ENCODE measurements around the gene SEMA4C.

Gene SEMA4C

GRCh38 chr2:96819876-96820511, 49.9 kb downstream of the SEMA4C start:
- DNase-seq (ENCODE audit: low read depth in 2 of 2), result no peak

DNA sequence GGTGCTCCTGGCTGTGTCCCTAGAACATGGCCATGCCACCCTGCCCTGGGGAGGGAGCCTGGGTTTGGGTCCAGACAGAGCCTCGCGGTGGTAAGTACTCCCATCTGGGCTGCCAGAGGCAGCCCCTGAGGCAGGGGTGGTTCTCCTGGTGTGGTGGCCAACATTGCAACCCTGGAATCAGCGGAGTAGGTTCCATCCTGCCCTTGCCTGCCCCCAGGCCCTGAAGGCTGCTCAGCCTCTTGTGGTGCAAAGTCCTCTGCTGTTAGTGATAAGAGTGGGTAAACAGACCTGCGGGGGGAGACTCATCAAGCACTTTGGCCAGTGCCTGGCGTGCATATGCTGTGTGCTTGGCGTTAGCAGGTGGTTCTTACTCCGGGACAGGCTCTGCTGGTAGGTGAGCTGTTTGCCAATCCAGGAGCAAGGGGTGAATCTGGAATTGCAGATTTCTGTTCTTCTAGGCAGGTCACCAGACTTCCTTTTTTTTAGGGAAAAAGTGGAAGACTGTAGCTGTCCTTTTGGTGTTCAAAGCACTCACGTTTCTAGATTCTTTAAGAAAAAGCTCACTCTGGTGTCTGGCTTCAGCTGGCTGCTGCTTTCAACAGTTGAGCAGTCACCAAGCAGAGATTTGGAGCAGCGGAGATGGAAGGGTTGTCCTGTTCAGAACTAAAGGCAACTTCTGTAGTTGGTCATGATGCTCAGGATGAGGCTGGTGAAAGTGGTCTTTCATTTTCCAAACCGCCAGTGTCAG, 50.6 kb downstream of the SEMA4C start:
- no peak for DNase-seq (ENCODE audit: low read depth in 2 of 2)

DNA sequence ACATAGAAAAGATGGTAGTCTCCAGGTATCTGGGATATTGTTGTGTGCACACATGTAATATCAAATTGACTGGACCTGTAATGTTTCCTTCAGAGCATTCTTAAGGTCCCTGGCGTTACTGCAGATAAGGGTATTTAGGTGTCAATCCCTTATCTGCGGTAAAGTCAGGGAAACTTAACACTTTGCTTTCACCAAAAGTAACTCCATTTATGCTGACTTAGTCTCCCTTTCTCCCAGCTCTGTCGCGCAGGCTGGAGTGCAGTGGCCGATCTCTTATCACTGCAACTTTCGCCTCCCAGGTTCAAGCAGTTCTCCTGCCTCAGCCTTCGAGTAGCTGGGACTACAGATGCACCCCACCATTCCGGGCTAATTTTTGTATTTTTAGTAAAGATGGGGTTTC, 52.0 kb downstream of the SEMA4C start:
- no peak for DNase-seq (ENCODE audit: low read depth in 2 of 2)

GRCh38 chr2:96816836-96817702, 52.8 kb downstream of the SEMA4C start:
- no peak for DNase-seq (ENCODE audit: low read depth in 2 of 2)

GRCh38 chr2:96816127-96816835, 53.6 kb downstream of the SEMA4C start, which contains the start of gene CNNM3:
Gene CNNM3 (plus strand): TSS chr2:96816268. CDS start chr2:96816278, 10 bp downstream.
- peak; percentile 92 to 97 for DNase-seq (ENCODE audit: low read depth in 2 of 2)

- DNase-seq (ENCODE audit: low read depth in 2 of 2), result no peak
Measured at GRCh38 chr2:96815326-96816126, 54.4 kb downstream of the SEMA4C start.

GRCh38 chr2:96813656-96814055, 56.2 kb downstream of the SEMA4C start:
- DNase-seq (ENCODE audit: low read depth in 2 of 2), result no peak

DNA sequence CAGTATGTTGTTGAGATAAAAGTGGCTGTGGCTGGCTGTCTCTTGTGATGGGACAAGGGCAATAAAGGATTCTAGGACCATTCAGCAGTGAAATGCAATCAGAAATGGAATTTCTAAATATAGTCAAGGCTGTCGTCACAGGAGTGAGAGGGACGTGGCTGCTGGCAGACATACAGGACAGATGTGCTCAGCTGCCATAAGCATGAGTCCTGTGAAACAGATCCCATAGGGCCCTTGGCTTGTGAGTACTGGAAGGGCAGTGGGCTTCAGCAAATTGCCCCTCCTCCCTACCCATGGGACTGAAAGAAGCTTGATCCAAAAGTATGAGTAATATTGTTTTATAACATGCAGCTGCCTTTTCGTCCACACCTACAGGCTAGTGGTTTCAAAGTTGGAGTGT, 58.0 kb downstream of the SEMA4C start:
- DNase-seq (ENCODE audit: low read depth in 2 of 2), result no peak

DNA sequence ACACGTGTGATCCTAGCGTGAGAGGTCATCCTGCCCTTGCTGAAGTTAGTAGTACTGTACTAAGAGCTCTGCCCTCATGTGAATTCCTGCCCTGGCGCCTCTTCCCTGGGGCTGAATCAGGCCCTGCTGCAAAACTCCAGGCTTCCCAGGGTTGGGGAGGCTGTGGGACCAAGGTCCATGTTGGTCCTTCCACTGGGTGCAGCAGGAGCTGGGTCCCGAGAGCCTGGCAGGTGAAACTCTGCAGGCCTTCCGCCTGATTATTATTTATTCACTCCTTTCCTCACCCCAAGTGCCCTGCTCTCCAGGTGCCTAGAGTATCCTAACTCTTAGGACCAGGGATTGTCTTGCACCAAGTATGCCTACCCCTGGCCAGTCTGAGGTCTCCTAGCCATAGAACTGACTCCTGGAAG, 59.1 kb downstream of the SEMA4C start:
- DNase-seq (ENCODE audit: low read depth in 2 of 2), result no peak

GRCh38 chr2:96809951-96810782, 59.7 kb downstream of the SEMA4C start:
- no peak for DNase-seq (ENCODE audit: low read depth in 2 of 2)
